ENCODE results near the gene CNKSR3. TPM values are rescaled to one million over a fixed set of nuclear protein-coding genes. Genes with fewer than 3 reads are reported as not detected.

Gene CNKSR3
- total RNA-seq, 1 donor from 2014 or later = 8.8 TPM

DNA sequence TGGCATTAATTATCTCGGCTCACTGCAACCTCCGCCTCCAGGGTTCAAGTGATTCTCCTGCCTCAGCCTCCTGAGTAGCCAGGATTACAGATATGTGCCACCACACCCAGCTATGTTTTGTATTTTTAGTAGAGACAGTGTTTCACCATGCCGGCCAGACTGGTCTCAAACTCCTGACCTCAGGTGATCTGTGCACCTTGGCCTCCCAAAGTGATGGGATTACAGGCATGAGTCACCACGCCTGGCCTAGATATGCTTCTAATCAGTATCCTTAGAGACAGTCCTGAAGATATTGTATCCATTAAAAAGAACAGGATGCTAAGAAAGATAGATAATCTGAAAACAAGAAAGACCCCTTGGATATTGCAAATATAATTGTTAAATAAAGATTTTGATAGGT is 150.8 kb downstream of the CNKSR3 start:
- Mint-ChIP-seq H3K4me1 (peaks cover 7% of the 10 kb centered on the region), H3K4me3 (no peak overlapping the region), H3K9me3 (no peaks in the 10 kb centered on the region), H3K36me3 (no peaks in the 10 kb centered on the region), H3K27ac (no peak overlapping the region), H3K27me3 (ENCODE audit: insufficient read depth, low read depth) (peaks cover 2% of the 10 kb centered on the region)
- no peak overlapping the region for H3K9ac ChIP-seq
- no peaks in the 10 kb centered on the region for H3K36me3 ChIP-seq
- H3K4me3 ChIP-seq = no peak overlapping the region
- H3F3A ChIP-seq (ENCODE audit: low read depth) = no peaks in the 10 kb centered on the region
- no peak overlapping the region for H3K27ac ChIP-seq
- DNase-seq (ENCODE audit: low spot score) = no peak
- TF ChIP-seq EZH2phosphoT487 (IDR thresholded peaks at IDR 0.05) (no peak), CTCF (IDR thresholded peaks at IDR 0.05) (no peak), EZH2 (IDR thresholded peaks at IDR 0.05) (no peak)
- no peaks in the 10 kb centered on the region for H3K9me3 ChIP-seq (ENCODE audit: low read depth)
- no peak overlapping the region for H2AFZ ChIP-seq (replicated peaks)
- H3K4me2 ChIP-seq = no peak overlapping the region
- no peaks in the 10 kb centered on the region for H3K27me3 ChIP-seq
- no peaks in the 10 kb centered on the region for H3K4me1 ChIP-seq
- H4K20me1 ChIP-seq (ENCODE audit: low read depth) = no peaks in the 10 kb centered on the region
- H3K79me2 ChIP-seq (ENCODE audit: low read depth) = no peaks in the 10 kb centered on the region

GRCh38 chr6:154359161-154359574 is 151.3 kb downstream of the CNKSR3 start:
- peaks cover 7% of the 10 kb centered on the region for H3K4me1 Mint-ChIP-seq

DNA sequence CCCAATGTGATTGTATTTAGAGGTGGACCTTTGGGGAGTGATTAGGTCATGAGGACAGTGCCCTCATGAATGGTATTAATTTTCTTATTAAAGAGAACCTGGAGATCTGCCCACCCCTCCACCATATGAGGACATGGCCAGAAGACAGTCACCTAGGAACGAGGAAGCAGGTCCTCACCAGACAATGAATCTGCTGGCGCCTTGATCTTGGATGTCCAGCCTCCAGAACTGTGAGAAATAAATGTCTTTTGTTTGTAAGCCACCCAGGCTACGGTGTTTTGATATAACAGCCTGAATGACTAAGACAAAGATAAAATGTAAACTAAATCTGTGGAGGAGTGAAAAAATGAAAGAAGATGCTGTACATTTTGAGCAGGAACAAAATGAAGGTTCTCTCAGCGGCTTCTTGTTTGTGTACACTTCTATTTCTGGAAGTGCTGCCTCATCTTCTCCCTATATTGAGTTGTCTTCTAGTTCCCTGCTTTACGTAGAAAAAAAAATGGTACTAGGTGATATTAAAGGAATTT is 152.4 kb downstream of the CNKSR3 start:
- no peaks in the 10 kb centered on the region for H3K9me3 Mint-ChIP-seq
- Histone ChIP-seq H3F3A (ENCODE audit: low read depth) (no peaks in the 10 kb centered on the region), H3K27me3 (no peaks in the 10 kb centered on the region), H3K27ac (no peak overlapping the region), H3K36me3 (no peaks in the 10 kb centered on the region), H3K4me3 (no peak overlapping the region), H3K9me3 (ENCODE audit: low read depth) (no peaks in the 10 kb centered on the region), H3K9ac (no peak overlapping the region), H3K4me2 (no peak overlapping the region), H2AFZ (replicated peaks) (no peak overlapping the region), H4K20me1 (ENCODE audit: low read depth) (no peaks in the 10 kb centered on the region), H3K4me1 (no peaks in the 10 kb centered on the region), H3K79me2 (ENCODE audit: low read depth) (no peaks in the 10 kb centered on the region)
- no peak for TF ChIP-seq CTCF (IDR thresholded peaks at IDR 0.05)
- TF ChIP-seq EZH2phosphoT487 (IDR thresholded peaks at IDR 0.05) = no peak
- TF ChIP-seq EZH2 (IDR thresholded peaks at IDR 0.05) = no peak
- peaks cover 2% of the 10 kb centered on the region for H3K27me3 Mint-ChIP-seq (ENCODE audit: insufficient read depth, low read depth)
- no peak overlapping the region for H3K4me3 Mint-ChIP-seq
- no peak overlapping the region for H3K27ac Mint-ChIP-seq
- peaks cover 7% of the 10 kb centered on the region for H3K4me1 Mint-ChIP-seq
- no peaks in the 10 kb centered on the region for H3K36me3 Mint-ChIP-seq
- DNase-seq (ENCODE audit: low spot score) = no peak

More at GRCh38 chr6:154359161-154359574, 151.3 kb downstream of the CNKSR3 start:
- no peak overlapping the region for H3K4me3 Mint-ChIP-seq
- Histone ChIP-seq H3K79me2 (ENCODE audit: low read depth) (no peaks in the 10 kb centered on the region), H4K20me1 (ENCODE audit: low read depth) (no peaks in the 10 kb centered on the region), H2AFZ (replicated peaks) (no peak overlapping the region), H3F3A (ENCODE audit: low read depth) (no peaks in the 10 kb centered on the region), H3K4me2 (no peak overlapping the region), H3K9ac (no peak overlapping the region), H3K9me3 (ENCODE audit: low read depth) (no peaks in the 10 kb centered on the region), H3K4me1 (no peaks in the 10 kb centered on the region), H3K27ac (no peak overlapping the region), H3K27me3 (no peaks in the 10 kb centered on the region), H3K36me3 (no peaks in the 10 kb centered on the region), H3K4me3 (no peak overlapping the region)
- no peaks in the 10 kb centered on the region for H3K9me3 Mint-ChIP-seq
- H3K36me3 Mint-ChIP-seq = no peaks in the 10 kb centered on the region
- DNase-seq (ENCODE audit: low spot score) = no peak
- H3K27ac Mint-ChIP-seq = no peak overlapping the region
- TF ChIP-seq CTCF (IDR thresholded peaks at IDR 0.05) = no peak
- TF ChIP-seq EZH2phosphoT487 (IDR thresholded peaks at IDR 0.05) = no peak
- TF ChIP-seq EZH2 (IDR thresholded peaks at IDR 0.05) = no peak
- no peaks in the 10 kb centered on the region for H3K27me3 Mint-ChIP-seq (ENCODE audit: insufficient read depth, low read depth)
